Activated CD4-positive, CD25-positive, alpha-beta regulatory T cell (primary cell): ENCODE data around the gene PODXL2.

Experiments used
- DNase-seq, 4 experiments: peaks; one replicate each; lab custom pipeline; 2025; lab: John Stamatoyannopoulos, UW

PODXL2 gene

DNA sequence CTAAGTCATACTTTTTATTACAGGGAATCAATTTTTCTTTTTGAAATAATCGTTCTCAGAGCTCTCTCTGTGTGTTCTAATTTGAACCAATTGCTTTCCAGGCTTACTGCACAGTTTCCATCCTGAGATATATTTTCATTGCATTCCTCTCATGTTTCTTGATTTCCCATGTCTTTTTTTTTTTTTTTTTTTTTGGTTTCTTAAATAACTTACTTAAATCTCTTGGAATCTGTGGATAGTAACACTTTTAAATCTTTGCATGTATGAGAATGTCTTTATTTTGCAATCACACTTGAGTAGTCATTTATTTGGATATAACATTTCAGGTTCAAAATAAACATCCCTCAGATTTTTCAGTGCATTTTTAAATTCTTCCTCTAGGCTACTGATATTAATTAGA, 29.2 kb downstream of the PODXL2 start:
- no peak for DNase-seq

DNA sequence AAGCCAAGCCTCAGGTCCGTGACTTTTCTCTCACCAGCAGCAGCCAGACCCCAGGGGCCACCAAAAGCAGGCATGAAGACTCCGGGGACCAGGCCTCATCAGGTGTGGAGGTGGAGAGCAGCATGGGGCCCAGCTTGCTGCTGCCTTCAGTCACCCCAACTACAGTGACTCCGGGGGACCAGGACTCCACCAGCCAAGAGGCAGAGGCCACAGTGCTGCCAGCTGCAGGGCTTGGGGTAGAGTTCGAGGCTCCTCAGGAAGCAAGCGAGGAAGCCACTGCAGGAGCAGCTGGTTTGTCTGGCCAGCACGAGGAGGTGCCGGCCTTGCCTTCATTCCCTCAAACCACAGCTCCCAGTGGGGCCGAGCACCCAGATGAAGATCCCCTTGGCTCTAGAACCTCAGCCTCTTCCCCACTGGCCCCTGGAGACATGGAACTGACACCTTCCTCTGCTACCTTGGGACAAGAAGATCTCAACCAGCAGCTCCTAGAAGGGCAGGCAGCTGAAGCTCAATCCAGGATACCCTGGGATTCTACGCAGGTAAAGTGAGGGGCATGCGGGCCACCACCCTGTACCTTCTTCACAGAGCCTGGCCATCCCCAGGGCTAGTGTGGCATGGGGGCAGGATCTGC, 31.8 kb downstream of the PODXL2 start:
- DNase-seq: no peak

DNA sequence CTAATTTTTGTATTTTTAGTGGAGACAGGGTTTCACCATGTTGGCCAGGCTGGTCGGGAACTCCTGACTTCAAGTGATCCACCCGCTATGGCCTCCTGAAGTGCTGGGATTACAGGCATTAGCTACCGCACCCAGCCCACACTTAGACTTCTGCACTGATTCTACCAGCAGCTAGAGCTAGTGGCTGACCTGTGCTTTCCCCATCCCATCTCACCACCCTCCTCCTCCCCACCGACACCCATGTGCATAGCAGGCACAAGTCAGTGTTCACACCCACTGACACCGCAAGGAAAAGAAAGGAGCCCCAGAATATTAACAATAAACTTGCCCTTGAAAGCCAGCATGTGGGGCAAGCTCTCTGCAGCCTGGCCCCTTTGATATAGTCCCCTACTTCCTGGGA, 32.6 kb downstream of the PODXL2 start:
- no peak for DNase-seq

DNA sequence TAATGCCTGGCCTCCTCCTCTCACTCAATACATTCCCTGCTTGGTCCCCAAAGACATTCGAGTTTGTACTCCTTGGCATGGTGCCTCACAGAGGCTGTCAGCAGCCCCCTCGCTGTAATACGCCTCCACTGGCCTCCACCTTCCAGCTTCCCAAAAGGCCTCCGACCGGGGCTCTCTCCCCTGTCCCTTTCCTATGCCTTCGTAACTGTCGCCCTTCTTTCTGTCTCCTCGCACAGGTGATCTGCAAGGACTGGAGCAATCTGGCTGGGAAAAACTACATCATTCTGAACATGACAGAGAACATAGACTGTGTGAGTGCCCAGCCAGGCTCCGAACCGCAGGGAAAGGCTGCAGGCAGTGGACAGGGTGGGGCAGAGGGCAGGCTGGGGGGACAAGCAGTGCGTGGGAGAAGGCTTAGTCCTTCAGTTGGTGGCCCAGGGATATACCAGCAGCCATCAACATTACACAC, 33.0 kb downstream of the PODXL2 start:
- DNase-seq: no peak

DNA sequence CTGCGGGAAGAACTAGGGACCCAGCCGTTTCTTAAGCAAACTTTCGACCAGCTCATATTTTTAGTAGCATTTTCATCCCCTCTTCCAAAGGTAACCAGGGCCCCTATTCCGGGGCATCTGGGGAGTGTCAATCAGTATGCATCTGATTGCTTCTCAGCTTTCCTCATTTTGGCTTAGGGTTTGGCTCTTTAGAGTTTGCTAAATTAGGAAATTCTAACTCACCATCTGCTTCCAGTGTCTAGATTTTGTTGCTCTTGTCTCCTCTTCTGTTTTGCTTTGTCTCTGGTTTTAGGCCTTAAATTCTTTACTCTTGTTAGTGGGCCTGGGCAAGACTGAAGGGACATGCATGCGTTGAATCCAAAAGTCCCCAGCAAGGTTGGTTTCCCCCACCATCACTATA, 34.2 kb downstream of the PODXL2 start:
- no peak for DNase-seq

DNA sequence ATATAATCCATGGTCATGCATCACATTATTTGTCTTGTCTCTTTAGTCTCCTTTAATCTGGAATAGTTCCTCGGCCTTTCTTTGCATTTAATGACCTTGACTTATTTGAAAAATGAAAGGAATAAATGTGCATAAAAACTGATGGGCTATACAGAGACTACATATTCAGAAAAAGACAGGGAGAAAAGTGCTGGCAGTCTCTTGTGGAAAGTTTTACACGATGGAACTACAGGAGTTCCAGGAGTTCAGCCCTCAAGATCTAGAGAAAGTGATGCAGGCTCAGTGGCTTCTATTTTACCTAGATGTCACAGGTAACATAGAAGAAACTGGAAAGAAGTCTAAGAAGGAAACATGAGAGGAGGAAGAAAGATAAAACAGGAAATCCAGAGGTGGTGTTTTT, 36.2 kb downstream of the PODXL2 start:
- DNase-seq: no peak

DNA sequence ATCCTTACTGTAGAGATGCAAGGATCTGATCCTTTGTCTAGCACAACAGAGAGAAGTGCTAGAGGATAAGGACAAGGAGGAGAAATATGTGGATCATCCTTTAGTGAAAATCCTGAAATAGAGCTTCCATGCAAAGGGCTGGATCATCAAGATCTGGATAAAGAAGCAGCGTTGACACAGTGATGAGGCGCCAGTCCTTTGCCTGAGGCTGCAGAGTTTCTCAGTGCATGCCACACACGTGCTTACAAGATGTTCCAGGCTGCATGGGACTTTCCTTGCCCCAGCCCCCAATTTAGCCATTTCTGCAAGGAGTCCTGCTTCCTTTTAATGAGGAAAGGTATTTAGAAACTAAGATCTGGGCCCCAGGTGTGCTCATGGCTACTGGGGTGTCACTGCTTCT, 36.6 kb downstream of the PODXL2 start:
- DNase-seq: no peak

DNA sequence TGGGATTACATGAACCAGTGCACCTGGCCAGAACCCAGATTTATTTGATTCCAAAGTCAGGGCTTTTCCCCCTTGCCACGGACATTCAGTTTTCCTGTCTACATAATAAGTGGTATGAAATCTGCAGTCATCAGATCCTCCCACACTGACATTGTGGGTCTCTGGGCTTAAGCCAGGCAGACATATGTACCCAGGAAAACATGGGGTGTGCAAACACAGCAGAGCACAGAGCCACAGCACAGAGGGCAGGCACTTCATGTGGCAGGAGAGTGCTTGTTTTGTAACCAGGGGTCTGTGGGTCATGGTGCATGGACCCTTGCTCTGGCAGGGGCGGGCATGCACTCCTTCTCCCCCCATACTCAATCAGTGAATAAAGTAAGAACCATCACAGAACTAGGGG, 37.7 kb downstream of the PODXL2 start:
- no peak for DNase-seq

DNA sequence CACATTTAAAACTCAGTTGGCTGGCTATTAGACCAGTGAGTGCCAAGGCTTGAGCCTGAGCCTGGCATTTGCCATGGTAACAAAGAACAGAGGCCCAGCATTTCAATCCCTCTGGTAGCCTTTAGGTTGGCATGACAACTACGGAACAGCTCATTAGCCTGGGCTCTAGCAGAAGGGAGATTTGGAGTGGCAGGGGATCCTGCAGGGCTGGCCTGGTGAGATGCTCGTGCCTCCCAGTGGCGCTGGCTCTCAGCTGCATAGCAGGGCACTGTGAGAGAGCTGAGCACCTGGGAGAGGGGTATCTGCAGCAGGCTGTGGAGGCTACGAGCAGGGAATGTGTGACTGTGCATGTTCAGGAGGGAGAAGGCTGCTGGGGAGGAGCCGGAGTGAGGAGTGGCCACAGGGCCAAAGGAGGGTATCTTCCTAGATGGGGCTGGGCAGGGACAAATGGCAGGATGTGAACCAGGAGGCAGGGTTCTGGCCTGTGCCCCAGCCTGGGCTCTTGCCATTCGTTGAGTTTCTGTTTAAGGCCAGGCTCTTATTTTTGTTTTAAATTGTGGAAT, 38.2 kb downstream of the PODXL2 start:
- no peak for DNase-seq

DNA sequence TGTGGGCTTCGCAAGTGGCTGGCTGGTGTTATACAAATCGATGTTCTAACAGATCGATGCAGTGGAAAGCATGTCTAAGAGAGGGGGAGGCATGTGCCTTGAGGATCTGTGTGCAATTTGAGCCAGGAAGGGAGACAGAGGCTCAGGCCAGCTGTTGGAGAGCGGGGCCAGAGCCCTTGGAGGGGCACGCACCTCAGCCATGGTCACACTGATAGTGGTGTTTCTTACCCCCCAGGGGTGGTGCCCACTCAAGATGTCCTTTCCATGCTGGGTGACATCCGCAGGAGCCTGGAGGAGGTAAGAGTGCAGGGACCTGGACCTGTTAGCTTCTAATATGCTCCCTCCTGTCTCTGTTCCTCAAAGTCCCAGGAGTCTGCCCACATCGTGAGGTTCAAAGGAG, 39.9 kb downstream of the PODXL2 start:
- no peak for DNase-seq

DNA sequence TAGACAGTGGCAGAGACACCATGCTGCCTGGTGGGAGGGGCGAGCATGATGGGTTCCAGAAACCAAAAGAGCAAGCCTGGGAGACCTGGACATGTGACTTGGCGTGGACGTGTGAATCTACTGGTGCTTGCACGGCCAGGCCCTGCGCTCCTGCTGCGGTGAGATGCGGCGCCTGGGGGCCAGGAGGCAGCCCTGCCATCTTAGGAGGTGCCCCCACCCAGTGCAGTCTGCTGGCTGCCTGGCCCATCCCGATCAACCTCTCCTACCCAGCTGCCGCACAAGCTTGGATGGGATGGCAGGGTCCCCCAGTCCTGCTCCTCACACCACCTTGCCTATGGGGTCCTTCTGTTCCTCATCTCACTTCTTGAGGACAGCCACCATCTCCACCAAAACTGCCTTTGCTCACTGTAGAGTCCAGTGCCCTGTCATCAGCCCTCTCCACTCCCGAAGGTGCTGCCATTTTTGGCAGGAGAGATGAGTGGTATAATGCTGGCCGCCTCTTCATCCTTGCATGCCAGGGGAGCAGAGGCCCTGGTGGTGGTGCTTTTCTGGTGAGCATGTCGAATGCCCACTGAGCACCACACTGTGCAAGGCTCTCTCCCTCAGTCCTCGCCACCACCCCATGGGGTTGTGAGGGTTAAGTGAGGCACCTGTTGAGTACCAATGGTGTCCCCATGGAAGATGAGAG, 40.7 kb downstream of the PODXL2 start:
- DNase-seq: no peak

DNA sequence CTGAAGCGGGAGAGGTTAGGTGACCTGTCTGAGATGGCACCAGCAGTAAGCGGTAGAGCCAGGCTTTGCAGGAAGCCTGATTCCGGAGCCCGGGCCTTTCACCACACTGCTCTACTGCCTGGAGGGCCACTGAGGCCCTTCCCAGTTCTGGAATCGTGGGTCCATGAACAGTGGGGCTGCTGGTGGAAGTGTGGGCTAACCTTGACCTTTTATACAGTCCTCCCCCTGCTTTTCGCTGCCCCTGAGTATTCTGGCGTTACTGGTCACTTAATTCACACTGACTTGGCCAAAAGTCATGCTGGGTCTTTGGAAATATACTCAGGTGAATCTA, 41.2 kb downstream of the PODXL2 start:
- DNase-seq: no peak

DNA sequence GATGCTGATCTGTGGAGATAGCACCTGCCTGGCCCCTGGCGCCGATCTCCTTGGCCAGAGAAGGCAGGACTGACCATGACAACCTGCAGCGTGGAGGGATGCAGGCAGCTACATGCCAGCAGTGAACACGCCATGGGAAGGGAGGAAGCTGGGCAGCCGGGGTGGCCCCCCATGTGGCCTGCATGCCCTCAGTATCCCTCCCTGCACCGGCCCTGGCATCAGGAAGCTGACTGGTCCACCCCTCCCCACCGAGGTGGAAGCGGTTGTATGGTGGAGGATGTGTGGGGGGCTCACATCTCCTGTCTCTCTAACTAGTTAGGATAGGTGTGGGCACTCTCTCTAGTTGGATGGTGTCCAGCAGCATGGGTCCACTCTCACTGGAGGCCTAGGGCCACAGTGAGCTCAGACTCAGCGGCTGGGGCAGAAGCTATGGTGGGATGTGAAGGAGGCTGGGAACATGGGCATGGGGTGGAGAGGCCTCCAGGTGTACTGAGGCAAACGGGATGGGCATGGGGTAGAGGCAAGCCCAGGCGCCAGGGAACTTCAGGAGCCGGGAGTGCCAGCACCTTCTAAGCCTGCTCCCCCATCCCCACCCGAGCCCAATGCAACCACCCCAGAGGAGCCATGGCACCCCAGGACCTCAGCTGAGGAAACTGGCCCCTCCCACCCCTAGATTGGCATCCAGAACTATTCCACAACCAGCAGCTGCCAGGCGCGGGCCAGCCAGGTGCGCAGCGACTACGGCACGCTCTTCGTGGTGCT, 42.0 kb downstream of the PODXL2 start:
- DNase-seq: no peak

DNA sequence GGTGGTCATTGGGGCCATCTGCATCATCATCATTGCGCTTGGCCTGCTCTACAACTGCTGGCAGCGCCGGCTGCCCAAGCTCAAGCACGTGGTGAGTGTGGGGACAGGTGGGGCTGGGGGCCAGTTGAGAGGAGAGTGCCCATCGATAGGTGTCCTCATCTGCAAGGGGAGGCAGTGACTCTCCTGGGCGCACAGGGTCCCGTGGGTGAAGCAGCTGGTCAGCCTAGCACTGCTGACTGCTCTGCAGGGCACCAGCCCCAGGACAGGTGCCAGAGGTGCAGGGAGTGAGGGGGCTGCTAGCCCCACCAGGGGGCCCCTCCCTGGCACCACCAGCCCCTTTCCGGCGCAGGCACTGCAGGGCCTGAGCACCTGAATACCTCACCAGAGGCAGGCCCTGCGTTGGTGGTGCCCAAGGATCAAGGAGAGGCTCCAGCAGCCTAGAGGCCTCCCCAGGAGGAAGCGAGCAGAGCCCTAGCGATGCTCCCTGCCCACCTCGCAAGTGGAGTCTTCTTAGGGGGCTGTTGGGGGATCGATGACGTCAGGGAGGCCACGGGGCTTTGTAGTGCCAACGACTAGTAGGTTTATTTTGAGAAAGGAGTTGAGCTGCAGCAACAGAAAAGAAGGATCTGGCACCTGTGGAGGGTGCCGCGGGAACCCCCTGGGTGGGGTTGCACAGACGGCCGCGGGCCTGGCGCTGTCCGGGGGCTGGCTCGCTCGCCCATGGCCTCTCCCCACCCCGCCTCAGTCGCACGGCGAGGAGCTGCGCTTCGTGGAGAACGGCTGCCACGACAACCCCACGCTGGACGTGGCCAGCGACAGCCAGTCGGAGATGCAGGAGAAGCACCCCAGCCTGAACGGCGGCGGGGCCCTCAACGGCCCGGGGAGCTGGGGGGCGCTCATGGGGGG, 42.8 kb downstream of the PODXL2 start:
- peak in 1 of 4 experiments; percentile 41 for DNase-seq

DNA sequence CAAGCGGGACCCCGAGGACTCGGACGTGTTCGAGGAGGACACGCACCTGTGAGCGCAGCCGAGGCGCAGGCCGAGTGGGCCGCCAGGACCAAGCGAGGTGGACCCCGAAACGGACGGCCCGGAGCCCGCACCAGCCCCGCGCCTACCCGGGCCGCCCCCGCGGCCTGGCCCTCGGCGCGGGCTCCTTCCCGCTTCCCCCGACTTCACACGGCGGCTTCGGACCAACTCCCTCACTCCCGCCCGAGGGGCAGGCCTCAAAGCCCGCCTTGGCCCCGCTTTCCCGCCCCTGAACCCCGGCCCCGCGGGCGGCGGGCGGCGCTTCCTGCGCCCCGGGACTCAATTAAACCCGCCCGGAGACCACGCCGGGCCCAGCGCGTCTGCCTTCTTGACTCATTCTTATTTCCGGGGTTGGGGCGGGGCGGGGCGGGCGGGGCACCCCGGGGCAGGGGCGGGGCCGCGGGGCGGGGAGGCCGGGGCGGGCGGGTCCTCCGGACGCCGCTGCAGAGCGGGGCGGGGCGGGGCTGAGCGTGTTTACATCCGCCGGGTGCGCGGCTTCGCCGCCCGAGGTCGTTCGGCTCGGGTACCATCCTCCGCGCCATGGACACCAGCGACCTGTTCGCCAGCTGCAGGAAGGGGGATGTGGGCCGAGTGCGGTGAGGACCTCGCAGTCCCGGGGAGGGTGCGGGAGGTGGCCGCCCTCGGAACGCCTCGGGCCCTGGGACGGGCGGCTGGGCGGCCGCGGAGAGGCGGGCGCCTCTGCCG, 43.6 kb downstream of the PODXL2 start, which contains the start of gene ABTB1:
Gene ABTB1 (plus strand): TSS at position 524 of the 762 bp plus-strand sequence. CDS start 74 bp downstream, at position 598.
- peak; percentile 68 to 92 (median 83) for DNase-seq

DNA sequence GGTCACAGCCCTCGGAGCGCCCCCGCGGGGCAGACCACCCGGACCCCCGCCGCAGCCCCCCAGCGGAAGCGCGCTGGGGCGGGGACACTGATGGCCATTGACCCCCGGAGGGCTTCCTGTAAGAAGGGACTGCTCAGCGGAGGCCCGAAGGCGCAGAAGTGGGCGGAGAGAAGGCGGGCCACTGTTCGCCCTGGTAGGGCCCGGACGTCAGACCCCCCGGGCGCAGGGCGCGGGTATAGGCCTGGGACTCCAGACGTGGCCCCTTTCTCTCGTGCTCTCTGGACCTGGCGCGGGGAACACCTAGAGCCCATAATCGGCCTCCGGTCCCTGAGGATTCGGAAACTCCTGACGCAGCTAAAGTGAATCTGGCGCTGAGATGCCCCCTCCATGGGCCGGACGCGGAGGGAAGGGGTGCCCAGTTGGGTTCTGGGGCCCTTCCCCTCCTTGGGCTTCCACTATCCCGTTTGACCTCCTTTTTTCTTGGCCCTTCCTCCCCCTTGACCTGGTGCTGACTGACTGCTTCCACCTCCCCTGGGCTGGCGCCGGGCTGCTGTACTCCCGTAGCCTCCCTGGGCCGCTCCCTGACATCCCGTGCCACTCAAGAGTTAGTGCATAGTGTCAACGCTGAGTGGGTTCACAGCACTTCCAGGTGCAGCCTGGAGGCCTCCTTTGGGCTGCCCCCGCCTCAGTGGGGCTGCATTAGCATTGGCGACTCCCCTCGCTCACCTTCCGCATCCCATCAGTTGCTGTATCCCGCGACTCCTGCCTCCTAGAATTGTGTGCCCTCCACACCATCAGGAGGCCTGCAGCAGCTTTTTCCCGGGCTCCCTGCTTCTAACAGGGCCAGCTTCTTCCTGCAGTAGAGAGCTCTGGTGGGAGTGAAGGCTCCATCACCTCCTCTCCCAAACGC, 44.5 kb downstream of the PODXL2 start:
- peak in 3 of 4 experiments; percentile 26 to 54 (median 42) for DNase-seq

DNA sequence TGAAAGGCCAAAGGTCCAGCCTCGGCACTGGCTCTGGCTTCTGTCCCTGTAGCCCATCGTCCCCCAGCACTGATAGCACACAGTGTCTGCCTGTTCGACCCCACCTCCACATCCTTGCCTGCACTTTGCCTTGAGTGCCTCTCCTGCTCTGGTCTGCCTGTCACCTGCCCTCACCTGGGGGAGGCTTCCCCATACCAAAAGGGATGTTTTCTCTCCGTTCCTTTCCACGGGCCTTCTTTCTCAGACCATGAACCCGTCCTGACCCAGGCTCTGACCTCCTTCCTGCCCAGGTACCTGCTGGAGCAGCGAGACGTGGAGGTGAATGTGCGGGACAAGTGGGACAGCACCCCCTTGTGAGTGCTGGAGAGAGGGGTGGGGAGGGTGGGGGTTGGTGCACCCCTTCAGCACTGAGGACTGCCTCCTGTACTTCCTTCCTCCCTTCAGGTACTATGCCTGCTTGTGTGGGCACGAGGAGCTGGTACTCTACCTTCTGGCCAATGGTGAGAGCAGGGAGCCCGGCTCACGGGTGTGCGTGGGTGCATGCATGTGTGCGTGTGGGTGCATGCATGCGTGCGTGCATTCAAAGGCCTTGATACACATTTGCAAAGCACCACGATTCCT, 45.2 kb downstream of the PODXL2 start:
- no peak for DNase-seq

DNA sequence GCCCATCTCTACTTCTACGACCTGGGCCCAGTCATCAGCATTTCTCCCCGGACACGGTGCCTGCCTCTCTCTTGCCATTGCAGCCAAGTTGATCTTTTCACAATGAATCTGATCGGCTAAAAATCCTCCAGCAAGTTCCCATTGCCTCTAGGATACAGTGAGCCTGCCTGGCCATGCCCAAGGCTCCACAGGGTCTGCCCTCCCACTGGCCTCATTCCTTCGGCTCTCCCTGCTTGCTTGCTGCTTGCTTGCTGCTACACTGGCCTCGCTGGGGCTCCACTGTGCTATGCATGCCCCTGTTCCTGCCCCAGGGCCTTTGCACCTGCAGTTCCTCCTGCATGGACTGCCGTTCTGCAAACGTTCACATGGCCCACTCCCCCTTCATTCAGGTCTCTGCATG, 45.8 kb downstream of the PODXL2 start:
- DNase-seq: no peak

DNA sequence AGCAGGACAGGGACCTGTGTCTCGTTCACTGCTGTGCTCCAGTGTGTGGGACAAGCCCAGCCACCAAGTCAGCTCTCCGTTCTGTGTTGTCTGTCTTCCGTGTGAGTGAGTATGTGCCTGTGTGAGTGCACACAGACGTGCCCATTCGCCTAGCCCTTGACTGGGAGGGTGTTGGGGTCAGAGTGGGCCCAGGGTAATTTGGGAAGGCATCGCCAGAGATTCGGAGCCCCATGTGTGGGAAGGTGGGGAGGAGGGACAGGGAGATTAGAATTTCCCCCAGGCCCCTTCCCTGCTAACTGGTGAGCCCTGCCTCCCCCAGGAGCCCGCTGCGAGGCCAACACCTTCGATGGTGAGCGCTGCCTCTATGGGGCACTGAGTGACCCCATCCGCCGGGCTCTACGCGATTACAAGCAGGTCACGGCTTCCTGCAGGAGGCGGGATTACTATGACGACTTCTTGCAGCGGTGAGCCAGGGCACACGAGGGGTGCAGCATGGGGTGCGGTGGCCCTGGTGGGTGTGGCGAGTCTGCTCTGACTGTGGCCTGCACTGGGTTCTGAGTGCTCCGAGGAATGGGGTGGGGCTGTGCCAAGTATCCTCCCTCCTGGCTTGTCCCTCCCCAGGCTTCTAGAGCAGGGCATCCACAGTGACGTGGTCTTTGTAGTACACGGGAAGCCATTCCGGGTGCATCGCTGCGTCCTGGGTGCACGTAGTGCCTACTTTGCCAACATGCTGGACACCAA, 46.8 kb downstream of the PODXL2 start:
- DNase-seq: no peak
